K562 (cell line): ENCODE measurements around the gene LPIN1. TPM values are rescaled to one million over a fixed set of nuclear protein-coding genes. Genes with fewer than 3 reads are reported as not detected.
A peak's percentile ranks its signal among the peaks of the same experiment; 100 is the strongest.

Experiments used
- ATAC-seq: fragments of 200-7000 bp; cut with Tn5 transposase; 3 replicates; pipeline ENCODE4 v1.9.1; 2020; ENCODE audit warnings: moderate library complexity
- BruUV-seq: library from RNA; stranded (reverse); fragments of 400-500 nt; replicated peaks from 2 replicates; lab custom pipeline; 2021; lab: Mats Ljungman, UMichigan
- CTCF ChIA-PET: fragments of 300-600 bp; formaldehyde crosslinking; extraction: SDS; loops from one replicate; lab custom pipeline; 2021; ENCODE audit warnings: low intra/inter-chr PET ratio; lab: Yijun Ruan, JAX
- POLR2A ChIA-PET: fragments of 300-600, 350-650 bp; sonication (Branson Sonifier 250); formaldehyde crosslinking; extraction: SDS; loops from one replicate; lab custom pipeline; 2021; ENCODE audit warnings: antibody characterized with exemption, inconsistent platforms; lab: Yijun Ruan, JAX
- DNase-seq, 4 experiments: peaks; one replicate each; pipeline versions ENCODE4 v3.0.0 to v3.0.0-alpha.2; 2011 to 2018; ENCODE audit warnings: low spot score in 3 of 4, mixed read lengths in 3 of 4; ENCODE audit errors: extremely low read depth in 1 of 4
- FAIRE-seq: peaks from 2 replicates; lab custom pipeline; 2011; peaks lifted over from hg19 to GRCh38; lab: Jason Lieb, UNC
- H2AFZ ChIP-seq: 2 replicates; pipeline ENCODE4 v1.6.0; 2011; ENCODE audit warnings: low read depth, low read length, control low read depth, inconsistent platforms
- H3K27ac ChIP-seq: fragments of 200-600 bp; 3 replicates; pipeline ENCODE4 v1.8.0; 2011; ENCODE audit warnings: low read depth, mild to moderate bottlenecking, control low read depth, inconsistent platforms, low read length, moderate library complexity, mixed read lengths; ENCODE audit errors: extremely low read depth
- H3K27me3 ChIP-seq, 2 experiments: fragments of 300-600 bp in 1 of 2; 2 replicates in 1 of 2; 3 replicates in 1 of 2; pipeline versions ENCODE4 v1.6.0 to v1.8.0; 2011; ENCODE audit warnings: inconsistent platforms in 2 of 2, low read length in 2 of 2, mild to moderate bottlenecking in 1 of 2, mixed read lengths in 1 of 2, moderate library complexity in 1 of 2; ENCODE audit not compliant: control insufficient read depth in 2 of 2, insufficient read depth in 2 of 2
- H3K36me3 ChIP-seq: fragments of 300-600 bp; 3 replicates; pipeline ENCODE4 v1.8.0; 2011; ENCODE audit warnings: mild to moderate bottlenecking, low read length, inconsistent platforms; ENCODE audit not compliant: control insufficient read depth, insufficient read depth
- H3K4me1 ChIP-seq, 2 experiments: fragments of 200-600 bp in 1 of 2; replicated peaks in 1 of 2; 2 replicates in 1 of 2; 3 replicates in 1 of 2; pipeline versions ENCODE4 v1.5.1 to v1.8.0; 2011; ENCODE audit warnings: inconsistent platforms in 2 of 2, low read length in 2 of 2, mild to moderate bottlenecking in 1 of 2, mixed read lengths in 1 of 2, moderate library complexity in 1 of 2; ENCODE audit not compliant: control insufficient read depth in 2 of 2, insufficient read depth in 2 of 2
- H3K4me2 ChIP-seq: 2 replicates; pipeline ENCODE4 v1.6.1; 2011; ENCODE audit warnings: low read length, control low read depth, inconsistent platforms, mixed read lengths; ENCODE audit not compliant: insufficient read depth
- H3K4me3 ChIP-seq: fragments of 200-600 bp; sonication (generic), shearing (Covaris generic); 2 replicates; pipeline ENCODE4 v1.5.1; 2016; ENCODE audit warnings: control low read depth, inconsistent platforms
- H3K79me2 ChIP-seq: fragments of 200-600 bp; 3 replicates; pipeline ENCODE4 v1.8.0; 2011; ENCODE audit warnings: low read length, inconsistent platforms; ENCODE audit not compliant: control insufficient read depth, insufficient read depth
- H3K9ac ChIP-seq, 2 experiments: 2 replicates each; pipeline versions ENCODE4 v1.6.0 to v1.6.1; 2011; ENCODE audit warnings: low read depth in 2 of 2, low read length in 2 of 2, control low read depth in 1 of 2, inconsistent platforms in 1 of 2, mild to moderate bottlenecking in 1 of 2, mixed read lengths in 1 of 2; ENCODE audit not compliant: insufficient read depth in 1 of 2
- H3K9me1 ChIP-seq: one replicate; pipeline ENCODE4 v1.6.0; 2011; ENCODE audit warnings: inconsistent platforms, mild to moderate bottlenecking, low read length, moderate library complexity; ENCODE audit not compliant: control insufficient read depth, insufficient read depth
- H3K9me3 ChIP-seq: replicated peaks from 2 replicates; pipeline ENCODE4 v1.5.1; 2011; ENCODE audit warnings: low read depth, low read length, inconsistent platforms; ENCODE audit not compliant: control insufficient read depth, insufficient read depth
- H4K20me1 ChIP-seq: replicated peaks from 2 replicates; pipeline ENCODE4 v1.6.1; 2011; ENCODE audit warnings: low read length, inconsistent platforms, mixed read lengths; ENCODE audit not compliant: control insufficient read depth, insufficient read depth
- C11orf30 ChIP-seq: fragments of 450-650 bp; IDR thresholded peaks from 2 replicates; pipeline ENCODE4 v1.6.1; 2016; ENCODE audit warnings: low read depth, mild to moderate bottlenecking
- ESRRA ChIP-seq: fragments of 450-650 bp; IDR thresholded peaks from 2 replicates; pipeline ENCODE4 v1.6.1; 2014; ENCODE audit warnings: low read depth, mild to moderate bottlenecking, moderate library complexity, borderline replicate concordance
- MYC ChIP-seq, 2 experiments: fragments of 250-450 bp in 1 of 2; sonication (Bioruptor Pico) in 1 of 2; IDR thresholded peaks; 2 replicates each; pipeline versions ENCODE4 v1.5.1 to v1.6.1; 2012 to 2021; ENCODE audit warnings: low read depth in 2 of 2, borderline replicate concordance in 1 of 2, improper control_type of control experiment in 1 of 2, low read length in 1 of 2, mild to moderate bottlenecking in 1 of 2, moderate library complexity in 1 of 2
- POLR3G ChIP-seq: IDR thresholded peaks from 2 replicates; pipeline ENCODE4 v1.6.1; 2011; ENCODE audit not compliant: insufficient read length, insufficient replicate concordance; ENCODE audit errors: extremely low read depth
- SMARCA4 ChIP-seq: fragments of 450-650 bp; IDR thresholded peaks from 2 replicates; pipeline ENCODE4 v1.6.1; 2016
- ZNF197 ChIP-seq: fragments of 200-800 bp; sonication (Bioruptor generic); IDR thresholded peaks from 2 replicates; pipeline ENCODE4 v1.6.1; 2016; ENCODE audit warnings: low read depth, missing genetic modification characterization, missing compliant biosample characterization
- ZNF316 ChIP-seq: fragments of 450-650 bp; IDR thresholded peaks from 2 replicates; pipeline ENCODE4 v1.6.1; 2016
- WGBS: fragments of 100-300 bp; shearing (Covaris generic); methylation state at CpG from one replicate; pipeline ENCODE4 v1.1.6; 2016; ENCODE audit warnings: low coverage, mixed read lengths; ENCODE audit not compliant: insufficient coverage; ENCODE audit errors: missing lambda C conversion rate; 5-methylcytosine and 5-hydroxymethylcytosine counted together
- in situ Hi-C: fragments of 300-500 bp; cut with MboI; formaldehyde crosslinking; loops from 4 replicates; pipeline ENCODE4 v1.15.0; 2018; ENCODE audit warnings: inconsistent platforms, mixed read lengths
- intact Hi-C: fragments of 100-400 bp; cut with micrococcal nuclease; formaldehyde crosslinking; loops from 2 replicates; pipeline ENCODE4 v1.14.2; 2022
- polyA plus RNA-seq, 8 experiments: library from polyadenylated mRNA; depleted of rRNA in 4 of 8; stranded (reverse) in 5 of 8; unstranded in 3 of 8; fragments of >200 nt; fragmentation: Nextera tagmentation in 2 of 8; fragmentation: Illumina TruSeq in 1 of 8; extraction: Ambion mirVana in 2 of 8; extraction: Trizol in 1 of 8; gene quantifications; 2 replicates each; pipeline versions ENCODE4 v1.2.1 to v1.2.3, GENCODE V29; 2011 to 2014; ENCODE audit warnings: inconsistent platforms in 1 of 8, missing spikeins in 1 of 8
- total RNA-seq, 7 experiments: library from RNA; depleted of rRNA in 6 of 7; stranded (reverse); fragments of >200 nt in 6 of 7; fragmentation: Illumina TruSeq in 2 of 7; extraction: Trizol in 2 of 7; gene quantifications; 2 replicates each; pipeline versions ENCODE4 v1.2.1 to v1.2.3, GENCODE V29; 2011 to 2021; ENCODE audit warnings: low replicate concordance in 1 of 7

LPIN1 gene
- total and polyA plus RNA-seq, 9 of the 15 experiments (the other 6 are each of a cell fraction or from before 2014, with no cell fraction given) = 9.2 to 84.0 (median 27.8) TPM

DNA sequence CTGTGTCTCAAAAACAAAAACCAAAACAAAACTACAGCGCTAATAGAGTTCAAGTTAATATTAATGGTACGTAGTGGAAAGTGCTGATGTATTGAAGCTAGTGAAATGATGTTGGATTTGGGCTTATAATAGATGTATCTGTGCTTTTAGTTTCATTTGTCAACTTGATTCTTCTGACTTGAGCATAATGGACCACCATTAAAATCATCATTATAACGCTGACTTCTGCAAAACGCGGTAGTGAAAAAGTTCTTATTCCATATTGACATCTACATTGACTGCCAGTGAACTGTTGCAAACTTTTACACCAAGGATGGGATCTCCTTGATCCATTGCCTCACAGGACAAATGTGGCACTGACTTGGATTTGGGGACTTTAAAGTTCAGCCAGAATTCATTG is 85.0 kb downstream of the LPIN1 start:
- Histone ChIP-seq H3K9ac (no peak overlapping the region), H3K4me2 (no peak overlapping the region; the same call in 1 of the 2 replicates), H3K27me3 (no peaks in the 10 kb centered on the region), H3K9me3 (no peaks in the 10 kb centered on the region), H3K79me2 (no peaks in the 10 kb centered on the region), H4K20me1 (no peaks in the 10 kb centered on the region), H2AFZ (peak overlapping the region; percentile 92), H3K4me3 (no peak overlapping the region), H3K9me1 (no peaks in the 10 kb centered on the region), H3K27ac (peak overlapping the region; percentile 89; the same call in 1 of the 3 replicates), H3K4me1 (peaks cover 10 to 26% of the 10 kb centered on the region in 2 experiments), H3K36me3 (peaks cover 8% of the 10 kb centered on the region)
- no TSS peak for BruUV-seq
- WGBS = 83% methylated on average over 5 of the region's 5 CpGs
- FAIRE-seq (no peak), DNase-seq (no peak), ATAC-seq (no peak)
- in situ Hi-C loops = no loop called here
- TF ChIP-seq POLR3G = no peak
- TF ChIP-seq C11orf30 = peak; percentile 40; the same call in 1 of the 2 replicates
- TF ChIP-seq ZNF316 = peak; percentile 59
- no peak for TF ChIP-seq ZNF197 (CRISPR knock-in tag)
- no peak for TF ChIP-seq MYC (IDR thresholded peaks at IDR 0.05; ENCODE audit: low read depth, low read length)
- TF ChIP-seq MYC (CRISPR knock-in tag; IDR thresholded peaks at IDR 0.05; ENCODE audit: borderline replicate concordance, low read depth) = no peak
- intact Hi-C loops = loop anchor here (5.0 to 10.0 kb wide), 2 partner anchors 216 to 453 kb away; no protein-coding TSS in a partner anchor
- ChIA-PET CTCF (no interaction called here), POLR2A (no interaction called here)

DNA sequence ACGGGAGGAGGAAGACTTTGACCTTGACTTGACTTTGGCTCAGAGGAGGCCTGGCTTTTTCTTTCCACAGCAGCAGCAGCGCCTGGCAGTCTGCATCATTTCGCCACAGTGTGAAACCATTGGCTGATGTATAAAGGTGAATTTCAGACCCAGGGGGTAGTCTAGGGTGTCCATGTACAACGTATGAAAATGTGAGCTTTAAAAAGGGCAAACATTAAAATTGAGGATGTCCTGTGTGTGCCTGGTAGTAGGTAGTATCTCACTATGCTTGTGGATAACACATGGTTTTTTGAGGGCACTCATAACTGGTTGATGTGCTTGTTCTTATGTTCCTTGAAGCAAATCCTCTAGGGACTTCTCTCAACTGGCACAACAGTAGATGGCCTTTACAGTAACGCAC is 86.1 kb downstream of the LPIN1 start:
- Histone ChIP-seq H4K20me1 (no peaks in the 10 kb centered on the region), H2AFZ (no peak overlapping the region), H3K27ac (no peak overlapping the region), H3K9ac (no peak overlapping the region), H3K4me2 (no peak overlapping the region), H3K4me3 (no peak overlapping the region), H3K27me3 (no peaks in the 10 kb centered on the region), H3K4me1 (peaks cover 10 to 26% of the 10 kb centered on the region in 2 experiments), H3K9me3 (no peaks in the 10 kb centered on the region), H3K36me3 (no peaks in the 10 kb centered on the region), H3K9me1 (no peaks in the 10 kb centered on the region), H3K79me2 (no peaks in the 10 kb centered on the region)
- POLR2A ChIA-PET = interaction anchor here (0.5 to 2.4 kb wide), 2 partner anchors 10 to 18 kb away, joined by 3 to 5 read pairs; no protein-coding TSS in a partner anchor
- 88% methylated on average over 5 of the region's 5 CpGs for whole genome bisulfite sequencing
- in situ Hi-C loops (no loop called here), intact Hi-C loops (loop anchor here (5.0 to 10.0 kb wide), 2 partner anchors 215 to 452 kb away; no protein-coding TSS in a partner anchor)
- no TSS peak for BruUV-seq
- FAIRE-seq (no peak), DNase-seq (no peak), ATAC-seq (no peak)
- CTCF ChIA-PET = no interaction called here
- TF ChIP-seq ESRRA = peak; percentile 39; the same call in 1 of the 2 replicates
- TF ChIP-seq SMARCA4 = no peak
